GM23338 (cell line): Measurements from ENCODE around the gene SLC27A3. TPM values are rescaled to one million over a fixed set of nuclear protein-coding genes. Genes with fewer than 3 reads are reported as not detected.

ENCODE experiments used
- ATAC-seq: fragments of 200-7000 bp; cut with Tn5 transposase; 3 replicates; pipeline ENCODE4 v1.9.1; 2020
- DNase-seq: peaks from one replicate; pipeline ENCODE4 v3.0.0-alpha.2; 2015; ENCODE audit warnings: low spot score
- H2AFZ ChIP-seq: fragments of 200-600 bp; sonication (generic); 2 replicates; pipeline ENCODE4 v1.8.0; 2016; ENCODE audit warnings: antibody characterized with exemption, mild to moderate bottlenecking, moderate library complexity
- H3F3A ChIP-seq: fragments of 200-600 bp; sonication (generic); replicated peaks from 2 replicates; pipeline ENCODE4 v1.8.0; 2017; ENCODE audit warnings: antibody characterized with exemption, mixed run types, low read depth
- H3K27ac ChIP-seq: fragments of 200-600 bp; sonication (generic); 2 replicates; pipeline ENCODE4 v1.6.1; 2016; ENCODE audit warnings: low read depth
- H3K27me3 ChIP-seq: fragments of 200-600 bp; sonication (generic); 2 replicates; pipeline ENCODE4 v1.8.0; 2016; ENCODE audit warnings: mild to moderate bottlenecking, mixed run types, moderate library complexity; ENCODE audit not compliant: insufficient read depth
- H3K36me3 ChIP-seq: fragments of 200-600 bp; sonication (generic); 2 replicates; pipeline ENCODE4 v1.8.0; 2016; ENCODE audit warnings: mild to moderate bottlenecking; ENCODE audit not compliant: insufficient read depth
- H3K4me1 ChIP-seq: fragments of 200-600 bp; sonication (generic); 2 replicates; pipeline ENCODE4 v1.8.0; 2016; ENCODE audit warnings: mild to moderate bottlenecking, moderate library complexity; ENCODE audit not compliant: insufficient read depth
- H3K4me2 ChIP-seq: fragments of 200-600 bp; sonication (generic); 2 replicates; pipeline ENCODE4 v1.7.1; 2017; ENCODE audit warnings: mixed run types
- H3K4me3 ChIP-seq: fragments of 200-600 bp; sonication (generic); 2 replicates; pipeline ENCODE4 v1.6.1; 2016; ENCODE audit warnings: mixed run types
- H3K79me2 ChIP-seq: fragments of 200-600 bp; sonication (generic); replicated peaks from 2 replicates; pipeline ENCODE4 v1.8.0; 2017; ENCODE audit warnings: mild to moderate bottlenecking; ENCODE audit not compliant: insufficient read depth
- H3K9me2 ChIP-seq: fragments of 200-600 bp; sonication (generic); 2 replicates; pipeline ENCODE4 v1.8.0; 2017; ENCODE audit not compliant: insufficient read depth
- H4K20me1 ChIP-seq: fragments of 200-600 bp; sonication (generic); replicated peaks from 2 replicates; pipeline ENCODE4 v1.8.0; 2017; ENCODE audit warnings: mild to moderate bottlenecking; ENCODE audit not compliant: insufficient read depth
- H3K27ac Mint-ChIP-seq: 2 replicates; pipeline ENCODE4 v1.8.0; 2020; ENCODE audit warnings: inconsistent platforms, mild to moderate bottlenecking, moderate library complexity, mixed read lengths
- H3K27me3 Mint-ChIP-seq: 3 replicates; pipeline ENCODE4 v1.8.0; 2022; ENCODE audit warnings: low read depth, mild to moderate bottlenecking, moderate library complexity, mixed read lengths, inconsistent platforms; ENCODE audit not compliant: insufficient read depth, poor library complexity
- H3K36me3 Mint-ChIP-seq: 3 replicates; pipeline ENCODE4 v1.8.0; 2021; ENCODE audit warnings: low read depth, mild to moderate bottlenecking, inconsistent platforms, moderate library complexity, mixed read lengths
- H3K4me1 Mint-ChIP-seq: 3 replicates; pipeline ENCODE4 v1.8.0; 2020; ENCODE audit warnings: mild to moderate bottlenecking, inconsistent platforms, mixed read lengths
- H3K4me3 Mint-ChIP-seq: 3 replicates; pipeline ENCODE4 v1.8.0; 2021; ENCODE audit warnings: moderate library complexity, mild to moderate bottlenecking, inconsistent platforms, mixed read lengths
- H3K9me3 Mint-ChIP-seq: 3 replicates; pipeline ENCODE4 v1.8.0; 2020; ENCODE audit warnings: moderate library complexity, mild to moderate bottlenecking, inconsistent platforms, mixed read lengths
- EZH2 ChIP-seq: fragments of 200-600 bp; sonication (generic); IDR thresholded peaks from one replicate; pipeline ENCODE4 v1.8.0; 2017; ENCODE audit warnings: antibody characterized with exemption, mild to moderate bottlenecking, low read depth; ENCODE audit not compliant: unreplicated experiment
- JUNB ChIP-seq: IDR thresholded peaks from one replicate; pipeline ENCODE4 v1.6.1; 2016; ENCODE audit warnings: antibody characterized with exemption; ENCODE audit not compliant: unreplicated experiment
- NANOG ChIP-seq: IDR thresholded peaks from 2 replicates; pipeline ENCODE4 v1.6.1; 2016; ENCODE audit warnings: antibody characterized with exemption, borderline replicate concordance
- POLR2AphosphoS5 ChIP-seq: IDR thresholded peaks from 2 replicates; pipeline ENCODE4 v1.6.1; 2016; ENCODE audit warnings: antibody characterized with exemption, low read depth
- STAT1 ChIP-seq: IDR thresholded peaks from one replicate; pipeline ENCODE4 v1.6.1; 2016; ENCODE audit warnings: antibody characterized with exemption; ENCODE audit not compliant: unreplicated experiment
- ZNF114 ChIP-seq: fragments of 250-450 bp; sonication (Bioruptor Pico); IDR thresholded peaks from 2 replicates; pipeline ENCODE4 v1.5.0; 2020; ENCODE audit warnings: mild to moderate bottlenecking, moderate library complexity
- ZNF331 ChIP-seq: fragments of 250-450 bp; sonication (Bioruptor Pico); IDR thresholded peaks from 2 replicates; pipeline ENCODE4 v1.5.0; 2020; ENCODE audit warnings: low read depth, mild to moderate bottlenecking, moderate library complexity
- polyA plus RNA-seq: library from polyadenylated mRNA; unstranded; fragments of >200 nt; fragmentation: Nextera tagmentation; extraction: Ambion mirVana; gene quantifications from 2 replicates; pipeline ENCODE4 v1.2.1, GENCODE V29; 2016
- total RNA-seq: library from RNA; depleted of rRNA; stranded (reverse); fragments of >200 nt; shearing (Covaris generic); gene quantifications from 2 replicates; pipeline ENCODE4 v1.2.3, GENCODE V29; 2014
- TF ChIP-seq, protein P1 (sequence below), 2 experiments: fragments of 200-600 bp in 1 of 2; sonication (generic) in 1 of 2; conservative IDR thresholded peaks; 2 replicates each; pipeline versions ENCODE4 v1.5.1 to v1.6.1; 2016 to 2017; ENCODE audit warnings: antibody characterized with exemption in 2 of 2, low read depth in 2 of 2, mild to moderate bottlenecking in 2 of 2, moderate library complexity in 1 of 2
- TF ChIP-seq, protein P2 (sequence below): IDR thresholded peaks from 2 replicates; pipeline ENCODE4 v1.6.1; 2016; ENCODE audit warnings: antibody characterized with exemption

The SLC27A3 gene
- total and polyA plus RNA-seq, 2 experiments from 2014 or later = 24.2 to 26.3 TPM

DNA sequence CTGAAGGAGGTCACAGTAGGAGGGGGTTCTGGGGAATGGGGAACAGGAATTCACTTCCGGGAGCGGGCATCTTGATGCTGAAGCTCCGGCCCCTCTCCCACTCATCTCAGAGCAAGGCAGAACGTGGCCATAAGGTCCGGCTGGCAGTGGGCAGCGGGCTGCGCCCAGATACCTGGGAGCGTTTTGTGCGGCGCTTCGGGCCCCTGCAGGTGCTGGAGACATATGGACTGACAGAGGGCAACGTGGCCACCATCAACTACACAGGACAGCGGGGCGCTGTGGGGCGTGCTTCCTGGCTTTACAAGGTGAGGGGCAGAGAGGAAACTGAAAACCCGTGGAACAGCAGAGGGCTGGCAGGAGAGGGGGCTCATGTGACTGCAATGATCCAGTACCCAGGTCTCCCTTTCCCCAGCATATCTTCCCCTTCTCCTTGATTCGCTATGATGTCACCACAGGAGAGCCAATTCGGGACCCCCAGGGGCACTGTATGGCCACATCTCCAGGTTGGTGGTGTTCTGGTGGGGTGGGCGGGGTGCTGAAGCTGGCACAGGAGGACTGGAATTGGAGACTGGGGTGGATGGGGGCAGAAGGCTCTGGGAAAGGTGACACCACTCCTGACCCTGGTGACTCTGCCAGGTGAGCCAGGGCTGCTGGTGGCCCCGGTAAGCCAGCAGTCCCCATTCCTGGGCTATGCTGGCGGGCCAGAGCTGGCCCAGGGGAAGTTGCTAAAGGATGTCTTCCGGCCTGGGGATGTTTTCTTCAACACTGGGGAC is 3.0 kb downstream of the SLC27A3 start:
- no peak overlapping the region for H3K27ac Mint-ChIP-seq
- H3K4me2 ChIP-seq = no peak overlapping the region
- no peaks in the 10 kb centered on the region for H3K36me3 ChIP-seq
- peaks cover 18% of the 10 kb centered on the region for H3K27me3 Mint-ChIP-seq
- no peak overlapping the region for H3K27ac ChIP-seq
- no peak for TF ChIP-seq ZNF114 (CRISPR knock-in tag)
- no peak for TF ChIP-seq JUNB
- no peak for TF ChIP-seq POLR2AphosphoS5
- TF ChIP-seq ZNF331 (CRISPR knock-in tag) = no peak
- no peak for TF ChIP-seq STAT1
- TF ChIP-seq NANOG = no peak
- TF ChIP-seq, protein P1, sequence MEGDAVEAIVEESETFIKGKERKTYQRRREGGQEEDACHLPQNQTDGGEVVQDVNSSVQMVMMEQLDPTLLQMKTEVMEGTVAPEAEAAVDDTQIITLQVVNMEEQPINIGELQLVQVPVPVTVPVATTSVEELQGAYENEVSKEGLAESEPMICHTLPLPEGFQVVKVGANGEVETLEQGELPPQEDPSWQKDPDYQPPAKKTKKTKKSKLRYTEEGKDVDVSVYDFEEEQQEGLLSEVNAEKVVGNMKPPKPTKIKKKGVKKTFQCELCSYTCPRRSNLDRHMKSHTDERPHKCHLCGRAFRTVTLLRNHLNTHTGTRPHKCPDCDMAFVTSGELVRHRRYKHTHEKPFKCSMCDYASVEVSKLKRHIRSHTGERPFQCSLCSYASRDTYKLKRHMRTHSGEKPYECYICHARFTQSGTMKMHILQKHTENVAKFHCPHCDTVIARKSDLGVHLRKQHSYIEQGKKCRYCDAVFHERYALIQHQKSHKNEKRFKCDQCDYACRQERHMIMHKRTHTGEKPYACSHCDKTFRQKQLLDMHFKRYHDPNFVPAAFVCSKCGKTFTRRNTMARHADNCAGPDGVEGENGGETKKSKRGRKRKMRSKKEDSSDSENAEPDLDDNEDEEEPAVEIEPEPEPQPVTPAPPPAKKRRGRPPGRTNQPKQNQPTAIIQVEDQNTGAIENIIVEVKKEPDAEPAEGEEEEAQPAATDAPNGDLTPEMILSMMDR (conservative IDR thresholded peaks at IDR 0.05; ENCODE audit: low read depth in 2 of 2) = no peak
- TF ChIP-seq, protein P2, sequence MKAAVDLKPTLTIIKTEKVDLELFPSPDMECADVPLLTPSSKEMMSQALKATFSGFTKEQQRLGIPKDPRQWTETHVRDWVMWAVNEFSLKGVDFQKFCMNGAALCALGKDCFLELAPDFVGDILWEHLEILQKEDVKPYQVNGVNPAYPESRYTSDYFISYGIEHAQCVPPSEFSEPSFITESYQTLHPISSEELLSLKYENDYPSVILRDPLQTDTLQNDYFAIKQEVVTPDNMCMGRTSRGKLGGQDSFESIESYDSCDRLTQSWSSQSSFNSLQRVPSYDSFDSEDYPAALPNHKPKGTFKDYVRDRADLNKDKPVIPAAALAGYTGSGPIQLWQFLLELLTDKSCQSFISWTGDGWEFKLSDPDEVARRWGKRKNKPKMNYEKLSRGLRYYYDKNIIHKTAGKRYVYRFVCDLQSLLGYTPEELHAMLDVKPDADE = no peak
- TF ChIP-seq EZH2 = no peak
- H3K9me3 Mint-ChIP-seq = no peaks in the 10 kb centered on the region; the same call in 2 of the 3 replicates
- H3K27me3 ChIP-seq = no peaks in the 10 kb centered on the region
- DNase-seq (no peak), ATAC-seq (no peak)
- H3K4me1 ChIP-seq = peaks cover 27% of the 10 kb centered on the region
- H3K4me3 ChIP-seq = no peak overlapping the region
- H3K79me2 ChIP-seq = 0 out of 2 replicates have a peak, but pooled peaks cover 7% of the 10 kb centered on the region
- no peak overlapping the region; the same call in 2 of the 3 replicates for H3K4me3 Mint-ChIP-seq
- peaks cover 41% of the 10 kb centered on the region for H3K4me1 Mint-ChIP-seq
- peaks cover 31% of the 10 kb centered on the region for H3K36me3 Mint-ChIP-seq
- H2AFZ ChIP-seq = no peak overlapping the region
- H3K9me2 ChIP-seq = no peaks in the 10 kb centered on the region
- H4K20me1 ChIP-seq = no peaks in the 10 kb centered on the region
- peaks cover 20% of the 10 kb centered on the region for H3F3A ChIP-seq

DNA sequence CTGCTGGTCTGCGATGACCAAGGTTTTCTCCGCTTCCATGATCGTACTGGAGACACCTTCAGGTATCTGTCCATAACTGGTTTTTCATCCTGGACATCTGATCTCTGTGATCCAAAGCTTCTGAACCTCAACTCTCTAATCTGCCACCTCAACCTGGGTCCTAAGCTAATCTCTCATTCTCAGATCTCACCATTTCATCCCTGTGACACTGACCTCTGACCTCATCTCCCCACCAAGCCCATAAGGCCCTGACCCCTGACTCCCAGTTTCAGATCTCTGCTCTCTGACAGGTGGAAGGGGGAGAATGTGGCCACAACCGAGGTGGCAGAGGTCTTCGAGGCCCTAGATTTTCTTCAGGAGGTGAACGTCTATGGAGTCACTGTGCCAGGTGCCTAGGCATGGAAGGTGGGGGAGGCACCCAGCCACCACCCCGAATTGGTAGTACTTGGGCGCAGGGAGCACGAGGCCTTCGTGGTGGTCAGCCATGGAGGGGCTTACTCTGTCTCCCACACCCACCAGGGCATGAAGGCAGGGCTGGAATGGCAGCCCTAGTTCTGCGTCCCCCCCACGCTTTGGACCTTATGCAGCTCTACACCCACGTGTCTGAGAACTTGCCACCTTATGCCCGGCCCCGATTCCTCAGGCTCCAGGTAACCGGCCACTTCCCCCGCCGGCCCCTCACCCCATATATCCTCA is 3.8 kb downstream of the SLC27A3 start:
- Mint-ChIP-seq H3K9me3 (no peaks in the 10 kb centered on the region; the same call in 2 of the 3 replicates), H3K27ac (no peak overlapping the region)
- no peak for TF ChIP-seq NANOG
- no peak for TF ChIP-seq JUNB
- TF ChIP-seq, protein P1 (conservative IDR thresholded peaks at IDR 0.05; ENCODE audit: low read depth in 2 of 2) = no peak
- no peak for TF ChIP-seq POLR2AphosphoS5
- no peak for TF ChIP-seq ZNF331 (CRISPR knock-in tag)

More for the DNA sequence above, 3.8 kb downstream of the SLC27A3 start:
- H3K4me1 Mint-ChIP-seq = peaks cover 37% of the 10 kb centered on the region
- Histone ChIP-seq H3K36me3 (no peaks in the 10 kb centered on the region), H3F3A (peaks cover 18% of the 10 kb centered on the region), H2AFZ (no peak overlapping the region), H3K9me2 (no peaks in the 10 kb centered on the region), H3K4me2 (no peak overlapping the region), H3K4me3 (no peak overlapping the region), H3K27me3 (no peaks in the 10 kb centered on the region), H4K20me1 (no peaks in the 10 kb centered on the region), H3K4me1 (peaks cover 27% of the 10 kb centered on the region), H3K27ac (no peak overlapping the region), H3K79me2 (0 out of 2 replicates have a peak, but pooled peaks cover 7% of the 10 kb centered on the region)
- no peak for DNase-seq
- H3K27me3 Mint-ChIP-seq = peaks cover 20% of the 10 kb centered on the region
- no peak for ATAC-seq
- no peak overlapping the region; the same call in 2 of the 3 replicates for H3K4me3 Mint-ChIP-seq
- H3K36me3 Mint-ChIP-seq = peaks cover 24% of the 10 kb centered on the region
